ENCODE results near the gene BCAS1.
"Not testable (repeated sequence)": the region's sequence is repeated elsewhere in the genome, so short reads cannot be mapped to it uniquely, and the experiment has no call there.

The BCAS1 gene

DNA sequence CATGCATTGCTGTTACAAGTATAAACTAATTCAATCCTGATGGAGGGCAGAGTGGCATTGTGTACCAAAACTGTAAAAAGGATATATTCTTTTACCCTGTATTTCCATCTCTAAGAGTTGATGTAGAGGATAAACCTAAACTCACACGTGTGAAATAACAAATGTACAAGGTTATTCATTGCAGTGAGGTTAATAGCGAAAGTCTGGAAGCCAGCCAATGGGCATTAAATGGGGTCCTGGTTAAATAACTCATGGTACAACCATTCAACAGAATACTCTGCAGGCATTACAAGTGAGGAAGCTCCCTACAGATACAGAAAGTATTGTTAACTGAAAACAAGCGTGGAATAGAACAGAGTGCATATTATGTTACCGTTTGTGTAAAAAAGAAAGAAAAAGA, 56.9 kb downstream of the BCAS1 start:
- no peak for DNase-seq

DNA sequence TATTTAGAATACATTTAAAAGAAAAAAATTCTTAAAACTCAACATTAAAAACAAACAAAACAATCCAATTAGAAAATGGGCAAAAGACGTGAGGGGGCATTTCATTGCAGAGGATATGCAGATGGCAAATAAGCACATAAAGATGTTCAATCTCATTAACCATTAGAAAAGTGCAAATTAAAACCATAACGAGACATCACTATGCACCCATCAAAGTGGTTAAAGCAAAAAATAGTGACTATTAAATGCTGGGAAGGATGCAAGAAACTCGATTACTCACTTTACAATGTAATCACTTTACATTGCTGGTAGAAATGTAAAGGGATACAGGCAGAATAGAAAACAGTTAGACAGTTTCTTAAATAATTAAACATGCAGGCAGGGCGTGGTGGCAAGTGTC, 59.0 kb downstream of the BCAS1 start:
- no peak for DNase-seq

DNA sequence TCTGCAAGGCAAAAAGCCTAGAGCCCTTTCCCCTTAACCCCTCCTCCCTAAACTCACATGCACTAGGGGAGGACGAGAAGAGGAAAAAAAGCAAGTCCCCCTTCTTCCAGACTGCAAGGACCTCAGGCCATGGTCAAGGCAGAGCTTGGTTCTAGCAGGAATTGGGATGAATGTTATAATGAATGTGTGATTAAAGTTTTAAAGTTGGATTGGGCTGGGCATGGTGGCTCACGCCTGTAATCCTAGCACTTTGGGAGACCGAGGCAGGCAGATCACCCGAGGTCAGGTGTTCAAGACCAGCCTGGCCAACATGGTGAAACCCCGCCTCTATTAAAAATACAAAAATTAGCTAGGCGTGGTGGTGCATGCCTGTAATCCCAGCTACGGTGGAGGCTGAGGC, 64.2 kb downstream of the BCAS1 start:
- DNase-seq = not testable (repeated sequence)

DNA sequence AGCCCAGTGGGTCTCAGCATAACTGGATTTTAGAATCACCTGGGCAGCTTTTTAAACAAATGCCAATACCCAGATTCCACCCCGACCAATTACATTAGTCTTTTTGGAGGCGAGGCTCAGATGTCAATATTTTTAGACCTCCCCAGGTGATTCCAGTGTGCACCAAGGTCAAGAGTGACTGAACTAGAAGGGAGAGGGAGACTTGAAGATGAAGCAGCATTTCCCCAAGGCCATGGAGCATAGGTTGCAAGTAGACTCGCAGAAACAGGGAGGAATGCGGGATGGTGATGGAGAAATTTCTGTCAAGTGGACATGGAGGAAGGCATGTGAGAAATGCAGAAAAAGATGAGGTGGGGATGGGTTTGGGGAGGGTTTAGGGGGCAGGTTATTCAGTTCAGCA, 64.9 kb downstream of the BCAS1 start:
- no peak for DNase-seq

DNA sequence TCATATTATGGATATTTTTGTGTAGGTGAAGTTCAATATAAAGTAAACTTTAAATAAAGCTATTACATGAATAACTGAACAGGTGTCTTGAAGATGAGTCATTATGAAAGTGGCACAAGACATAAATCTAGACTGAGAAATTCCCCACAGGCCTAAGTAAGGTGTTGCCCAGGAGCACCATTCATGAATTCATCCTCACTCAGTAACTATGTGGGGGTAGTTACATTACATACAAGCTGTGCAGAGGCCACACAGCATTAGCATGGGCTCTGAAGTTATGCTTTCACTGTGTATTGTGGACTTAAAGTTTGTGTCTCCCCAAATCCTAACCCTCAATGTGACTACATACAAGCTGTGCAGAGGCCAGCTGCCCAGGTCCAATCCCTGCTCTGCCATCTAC, 65.9 kb downstream of the BCAS1 start:
- DNase-seq = no peak

DNA sequence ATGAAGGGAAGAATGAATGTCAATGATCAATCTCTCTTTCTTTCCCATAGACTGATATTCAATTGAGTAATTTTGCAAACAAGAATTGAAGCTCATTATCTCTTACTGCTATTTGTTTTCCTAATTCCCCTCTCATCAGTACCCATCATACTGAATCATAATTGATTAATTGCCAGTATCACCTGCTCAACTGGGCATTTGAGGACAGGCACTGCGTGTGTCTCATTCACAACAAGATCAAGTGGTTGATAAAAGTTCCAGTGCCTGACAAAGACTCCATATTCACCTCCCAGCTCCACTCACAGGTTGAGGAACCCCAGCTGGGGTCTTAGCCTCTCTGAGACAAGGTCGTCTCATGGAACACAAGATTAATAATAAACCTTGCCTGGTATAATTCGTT, 67.7 kb downstream of the BCAS1 start:
- no peak for DNase-seq

DNA sequence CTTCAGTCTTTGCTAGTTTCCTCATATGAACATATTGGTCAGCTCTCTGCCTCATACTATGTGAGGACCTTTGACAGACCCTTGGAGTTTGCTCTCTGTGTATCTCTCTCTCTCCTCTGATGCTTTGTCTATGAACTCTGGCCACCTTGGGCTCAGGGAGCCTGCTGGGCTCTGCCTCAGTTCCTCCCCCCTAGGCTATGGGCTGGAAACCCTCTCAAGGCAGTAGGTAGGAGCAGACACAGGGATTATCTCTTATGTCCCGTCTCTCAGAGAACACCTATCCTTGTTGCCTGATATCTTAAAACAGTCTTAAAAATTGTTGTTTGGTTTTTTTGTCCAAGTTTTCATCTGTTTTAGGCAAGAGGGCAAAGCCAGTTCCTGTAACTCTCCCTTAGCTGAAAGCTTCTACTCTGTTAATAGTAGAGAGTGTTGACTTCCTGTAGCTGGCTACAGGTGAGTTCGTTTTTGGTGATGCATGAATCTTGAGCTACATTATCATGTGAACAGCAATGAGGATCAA, 68.3 kb downstream of the BCAS1 start:
- no peak for DNase-seq

DNA sequence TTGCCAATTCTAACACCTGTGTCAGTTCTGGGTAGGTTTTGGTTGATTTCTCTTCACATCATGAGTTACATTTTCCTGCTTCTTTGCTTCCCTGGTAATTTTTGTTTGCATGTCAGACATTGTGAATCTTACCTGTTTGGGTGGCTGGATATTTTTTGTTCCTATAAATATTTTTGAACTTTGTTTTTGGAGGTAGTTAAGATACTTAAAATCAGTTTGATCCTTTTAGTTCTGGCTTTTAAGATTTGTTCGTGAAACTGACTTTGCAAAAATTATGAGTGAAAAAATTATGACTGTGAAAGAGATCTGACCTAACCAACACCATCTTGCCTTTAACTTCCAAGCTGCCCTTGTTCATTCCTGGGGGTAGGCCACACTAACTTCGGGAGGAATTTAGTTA, 69.5 kb downstream of the BCAS1 start:
- DNase-seq = no peak

DNA sequence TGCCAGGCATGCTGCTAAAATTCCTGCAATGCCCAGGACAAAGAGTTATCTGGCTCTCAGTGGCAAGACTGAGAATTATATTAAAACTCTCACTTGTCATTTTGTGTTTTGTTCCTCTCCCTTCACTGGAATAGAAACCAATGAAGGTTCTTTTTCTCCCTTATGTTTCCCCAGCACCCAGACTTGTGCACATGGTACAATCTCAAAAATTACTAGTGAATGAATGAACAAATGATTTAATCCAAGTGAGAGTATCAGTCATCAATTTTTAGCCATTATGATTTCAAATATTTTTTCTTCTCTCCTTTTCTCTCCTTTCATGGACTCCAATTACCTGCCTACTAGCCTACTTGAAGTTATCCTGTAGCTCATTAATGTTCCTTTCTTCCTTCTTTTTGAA, 70.1 kb downstream of the BCAS1 start:
- DNase-seq = no peak

DNA sequence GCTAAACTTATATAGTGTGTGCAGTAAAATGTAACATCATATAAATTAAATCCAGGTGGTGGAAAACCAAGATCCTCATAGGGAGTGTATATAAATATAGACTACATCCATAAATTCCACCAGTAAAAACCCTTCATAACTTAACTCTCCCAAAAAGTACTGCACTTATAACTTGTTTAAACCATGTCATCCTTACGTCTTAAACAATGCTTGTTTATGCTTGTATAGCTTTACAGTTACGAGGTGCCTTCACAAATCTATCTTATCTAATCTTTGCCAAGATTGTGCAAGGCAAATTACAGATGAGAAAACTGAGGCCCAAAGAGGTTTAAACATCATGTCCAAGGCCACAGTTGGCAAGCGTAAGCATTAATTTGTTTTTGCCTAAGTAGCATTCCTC, 71.3 kb downstream of the BCAS1 start:
- DNase-seq = no peak

DNA sequence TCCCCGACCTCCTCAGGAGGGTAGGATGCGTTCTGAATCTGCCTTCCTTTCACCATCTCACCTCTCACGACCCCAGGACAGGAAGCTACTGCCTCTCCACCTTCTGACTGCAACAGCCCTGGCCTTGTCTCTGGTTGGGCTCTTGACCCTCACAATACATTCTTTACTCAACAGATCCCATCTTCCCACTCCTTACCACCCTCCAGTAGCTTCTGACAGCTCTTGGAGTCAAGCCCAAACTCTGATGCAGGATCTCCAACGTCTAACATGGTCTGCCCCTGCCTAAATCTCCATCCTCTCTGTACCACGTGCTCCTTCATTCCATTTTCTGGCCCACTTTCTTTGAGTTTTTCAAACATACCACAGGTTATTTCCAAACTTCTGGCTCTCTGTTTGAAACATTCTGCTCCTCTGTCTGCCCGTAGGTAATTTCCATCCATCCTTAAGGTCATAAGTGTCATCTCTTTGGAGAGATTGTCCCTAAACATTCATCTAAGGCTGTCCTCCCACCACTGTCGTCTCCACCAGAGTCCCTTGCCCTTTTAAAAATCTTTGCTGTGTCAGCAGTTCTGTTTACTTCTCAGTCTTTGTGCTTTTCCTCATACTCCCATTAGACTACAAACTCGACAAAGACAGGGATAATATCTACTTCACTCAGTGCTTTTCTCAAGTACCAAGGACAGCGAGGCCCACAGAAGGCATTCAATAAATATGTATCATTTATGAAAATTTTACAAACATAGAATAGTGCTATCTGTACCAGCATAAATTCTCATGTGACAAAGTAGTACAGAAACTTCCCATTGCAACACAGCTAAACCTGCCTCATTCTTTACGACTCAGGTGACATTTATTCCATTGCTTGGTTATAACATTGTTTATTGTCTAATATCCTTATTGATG, 73.6 kb downstream of the BCAS1 start:
- no peak for DNase-seq

DNA sequence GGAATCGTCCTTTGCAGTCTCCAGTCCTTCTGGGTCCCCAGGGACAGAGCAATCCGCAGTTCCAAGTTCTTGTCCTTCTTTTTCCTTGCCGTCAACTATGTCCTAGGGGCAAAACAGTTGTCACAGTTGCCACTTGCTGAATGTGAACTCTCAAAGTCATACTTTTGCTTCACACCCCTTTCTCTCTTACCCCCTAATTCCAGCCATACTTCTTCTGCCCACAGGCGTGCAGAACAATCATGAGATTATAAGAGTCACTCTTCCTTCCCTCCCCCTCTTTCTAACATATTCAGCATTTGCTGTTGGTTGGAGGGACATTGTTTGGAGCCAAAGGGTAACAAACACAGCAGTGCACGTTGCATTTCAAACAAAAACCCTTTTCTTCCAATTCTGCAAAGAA, 74.4 kb downstream of the BCAS1 start:
- no peak for DNase-seq

DNA sequence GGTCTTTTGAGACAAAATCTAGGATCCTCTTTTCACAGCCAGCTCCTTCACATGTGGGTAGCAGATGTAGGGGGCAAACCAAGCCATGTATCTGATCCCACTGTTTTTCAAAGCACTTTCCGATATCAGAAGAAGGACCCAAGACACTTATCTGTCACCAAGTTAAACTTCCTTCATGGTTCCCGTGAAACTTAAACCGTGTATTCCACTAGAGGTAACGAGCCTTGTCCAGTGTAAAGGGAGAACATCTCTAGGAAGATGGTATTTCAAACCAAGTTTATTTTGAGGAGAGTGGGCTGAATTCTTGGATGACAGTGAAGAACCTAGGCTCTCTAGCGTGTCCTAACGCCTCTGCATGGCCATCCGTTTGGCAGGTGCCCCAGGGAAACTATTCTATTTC, 76.3 kb downstream of the BCAS1 start:
- no peak for DNase-seq

DNA sequence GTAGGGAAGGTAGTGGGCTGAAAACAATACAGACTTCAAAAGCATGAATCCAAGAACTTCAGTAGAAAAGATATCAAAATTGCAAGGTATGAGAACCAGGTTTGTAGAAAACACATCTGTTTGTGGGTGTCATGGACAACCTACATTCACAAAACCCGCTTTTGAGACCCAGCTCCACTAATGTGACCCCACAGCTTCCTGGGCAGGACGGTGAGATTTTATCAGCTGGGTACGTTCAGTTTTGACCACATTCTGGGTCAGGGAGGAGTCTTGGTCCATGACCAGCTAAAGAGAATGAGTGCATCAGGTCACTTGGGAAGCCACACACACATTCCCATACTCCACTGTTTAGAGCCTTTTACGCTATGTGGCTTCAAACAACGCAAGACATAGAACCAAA, 77.1 kb downstream of the BCAS1 start:
- no peak for DNase-seq

DNA sequence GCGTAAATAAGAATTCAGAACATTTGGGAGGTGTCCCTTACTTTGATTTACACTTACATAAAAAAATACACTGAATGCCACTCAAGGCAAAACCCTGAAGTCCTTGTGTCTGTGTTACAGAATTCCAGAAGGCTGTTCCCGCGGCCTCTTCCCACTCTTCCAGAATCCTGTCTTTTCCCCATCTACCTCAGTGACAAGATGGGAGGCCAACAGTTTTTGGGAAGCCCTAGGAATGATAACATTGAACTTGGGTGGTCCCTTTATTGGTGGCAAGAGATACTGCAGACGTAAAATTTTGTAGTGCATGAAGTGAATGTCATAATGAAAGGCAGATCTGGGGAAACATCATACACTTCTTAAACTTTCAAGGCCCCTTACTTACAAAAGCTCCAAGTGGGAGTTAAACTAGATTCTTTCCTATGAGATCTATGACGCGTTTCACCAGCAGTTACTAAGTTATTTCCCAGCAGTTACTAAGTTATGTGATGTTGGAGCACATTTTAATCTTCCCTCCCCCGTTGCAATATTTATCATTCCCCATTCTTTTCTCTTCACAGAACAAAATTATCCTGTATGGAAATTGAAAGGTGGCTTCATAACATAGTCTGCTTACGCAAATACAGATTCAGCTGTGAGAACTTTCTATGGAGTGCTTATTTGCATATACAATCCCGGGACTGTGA, 79.5 kb downstream of the BCAS1 start:
- no peak for DNase-seq

DNA sequence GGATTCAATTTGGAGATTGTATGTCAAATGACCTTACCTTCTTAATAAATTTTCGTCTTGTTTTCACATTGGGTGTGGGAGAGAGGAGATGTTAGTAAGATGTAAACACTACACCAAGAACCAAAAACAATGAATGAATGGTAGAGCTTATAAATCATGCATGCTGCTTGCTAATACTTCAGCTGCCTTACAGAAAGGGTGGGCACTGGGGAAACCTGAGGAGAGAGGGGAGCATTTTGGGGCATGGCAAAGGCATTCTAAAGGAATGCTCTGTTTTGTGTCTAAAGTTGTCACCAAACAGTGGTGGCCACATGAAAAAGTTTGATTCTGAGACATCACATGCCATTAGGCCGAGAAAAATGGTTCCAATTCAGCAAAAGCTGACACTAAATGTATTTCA, 80.4 kb downstream of the BCAS1 start:
- DNase-seq = no peak

DNA sequence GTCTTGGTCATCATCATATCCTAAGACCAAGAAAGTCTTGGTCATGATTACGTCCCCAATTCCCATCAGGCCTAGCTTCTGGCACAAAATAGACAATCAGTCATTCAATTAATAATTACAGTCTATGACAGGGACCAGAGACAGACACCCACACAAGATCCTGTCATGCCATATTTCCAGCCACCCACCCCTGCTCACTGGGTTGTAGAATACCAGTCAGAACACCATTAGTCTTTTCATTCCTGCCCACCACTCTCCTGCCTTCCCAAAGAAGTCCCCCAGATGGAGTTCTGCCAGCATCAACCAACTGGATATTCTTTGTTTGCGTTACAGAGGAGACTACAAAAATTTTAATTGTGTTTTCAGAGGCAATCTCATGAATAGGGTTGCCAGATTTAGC, 81.0 kb downstream of the BCAS1 start:
- DNase-seq = no peak

DNA sequence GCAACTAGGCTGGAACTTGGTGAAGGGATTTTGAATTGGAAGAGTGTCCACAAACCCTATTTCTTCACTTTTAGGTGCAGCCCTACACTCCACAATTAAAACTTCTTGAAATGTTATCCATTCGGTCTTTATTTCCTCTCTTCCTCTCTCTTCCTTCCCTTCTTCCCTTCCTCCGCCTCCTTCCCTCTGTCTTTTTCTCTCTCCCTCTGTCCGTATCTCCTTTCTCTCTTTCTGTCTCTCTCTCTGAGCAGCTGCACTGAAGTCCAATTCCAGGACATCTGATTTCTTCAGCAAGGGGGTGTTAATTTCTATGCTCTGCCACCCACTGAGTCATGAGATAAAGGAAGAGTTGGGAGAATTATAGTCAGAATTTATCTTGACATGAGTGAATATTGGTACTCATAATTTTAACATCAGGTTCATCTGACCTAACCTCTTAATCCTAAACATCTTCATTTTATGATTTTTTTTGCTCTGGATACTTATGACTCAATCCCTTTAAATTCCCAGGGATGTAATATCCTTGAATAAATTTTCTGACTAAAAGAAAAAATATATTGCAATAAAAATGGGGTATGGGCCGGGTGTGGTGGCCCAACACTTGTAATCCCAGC, 84.2 kb downstream of the BCAS1 start:
- DNase-seq = no peak

DNA sequence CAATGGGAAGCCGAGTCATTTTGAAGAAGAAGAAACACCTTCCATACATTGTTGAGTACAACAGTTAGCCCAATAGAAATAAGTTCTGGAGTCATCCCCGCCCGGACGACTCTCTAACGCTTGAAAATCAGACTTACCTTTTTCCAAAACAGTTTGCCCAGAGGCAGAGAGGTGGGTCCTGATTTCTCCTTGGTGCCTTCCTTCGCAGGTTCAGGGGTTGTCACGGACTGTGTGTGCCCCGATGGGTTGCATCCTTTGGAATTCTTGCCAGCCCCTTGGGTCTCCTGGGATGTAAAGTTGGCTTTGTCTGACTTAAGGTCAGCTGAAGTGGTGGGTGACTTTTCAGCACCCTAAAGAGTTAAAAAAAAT, 85.3 kb downstream of the BCAS1 start:
- no peak for DNase-seq

DNA sequence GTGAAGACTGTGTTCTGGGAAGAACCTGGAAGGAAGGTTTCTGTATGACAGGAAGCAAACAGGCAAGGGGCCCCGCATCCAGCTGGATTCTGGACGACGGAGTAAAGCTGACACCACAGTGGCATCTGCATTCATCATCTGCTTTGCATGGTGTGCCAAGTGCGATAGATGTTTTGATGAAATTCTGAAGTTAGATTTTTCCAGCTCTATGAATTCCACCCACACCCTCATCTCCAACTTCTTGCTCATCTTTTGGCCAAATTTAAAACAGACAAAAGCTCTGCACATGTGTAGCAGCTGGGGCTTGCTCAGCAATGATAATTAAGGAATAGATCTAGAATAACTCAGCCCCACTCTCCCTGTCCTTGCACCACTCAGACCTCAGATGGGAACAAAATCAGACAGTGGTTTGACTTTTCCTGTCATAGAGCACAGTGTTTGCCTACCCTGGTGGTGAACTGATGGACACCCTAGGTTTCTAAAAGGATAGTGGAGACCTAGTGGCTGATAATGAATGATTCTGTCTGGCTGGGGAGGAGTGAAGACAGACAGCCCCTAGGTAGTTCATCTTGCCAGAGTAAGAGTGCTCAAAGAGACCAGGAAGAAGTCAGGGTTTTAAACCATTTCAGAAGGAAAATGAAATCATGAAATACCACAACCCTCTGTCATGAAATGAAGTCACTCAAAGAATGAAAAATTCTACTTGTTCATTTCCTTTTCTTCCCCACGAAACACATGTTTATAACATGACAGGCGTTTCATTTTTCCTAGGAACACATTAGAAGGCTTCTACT, 85.8 kb downstream of the BCAS1 start:
- DNase-seq = no peak

DNA sequence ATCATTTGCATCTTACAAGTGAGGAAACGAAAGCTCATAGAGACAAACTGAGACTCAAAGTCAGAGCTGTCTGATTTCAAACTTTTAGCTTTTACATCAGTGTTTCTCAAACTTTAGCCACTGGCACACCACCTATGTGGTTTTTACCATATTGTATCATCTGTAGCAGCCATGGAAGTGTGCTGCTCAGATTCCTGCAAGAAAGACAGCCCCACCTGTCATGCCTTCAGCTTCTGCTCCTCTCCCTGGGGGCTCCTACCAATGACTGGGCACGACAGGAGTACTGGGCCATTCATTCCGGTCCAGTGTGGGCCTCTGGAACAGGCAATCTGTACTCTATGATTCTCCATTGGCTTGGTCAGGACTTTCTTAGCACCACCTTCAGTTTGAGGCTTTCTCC, 87.0 kb downstream of the BCAS1 start:
- no peak for DNase-seq

DNA sequence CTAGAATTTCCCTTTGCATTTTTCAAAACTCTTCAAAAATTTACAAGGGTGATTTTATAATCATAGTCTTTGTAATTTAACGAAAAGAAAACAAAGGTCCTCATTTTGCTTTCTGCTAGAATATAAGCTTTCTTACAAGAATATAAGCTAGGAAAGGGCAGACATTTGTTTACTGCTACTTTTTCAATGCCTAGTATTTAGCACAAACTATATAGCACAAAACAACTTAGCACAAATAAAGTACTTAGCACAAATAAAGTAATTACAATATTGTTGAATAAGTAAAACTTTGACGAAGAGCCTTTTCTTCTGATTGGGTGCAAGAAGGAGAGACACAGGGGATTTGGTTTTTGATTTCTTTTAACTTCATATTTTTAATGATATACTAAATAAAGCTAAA, 87.8 kb downstream of the BCAS1 start:
- DNase-seq = no peak

DNA sequence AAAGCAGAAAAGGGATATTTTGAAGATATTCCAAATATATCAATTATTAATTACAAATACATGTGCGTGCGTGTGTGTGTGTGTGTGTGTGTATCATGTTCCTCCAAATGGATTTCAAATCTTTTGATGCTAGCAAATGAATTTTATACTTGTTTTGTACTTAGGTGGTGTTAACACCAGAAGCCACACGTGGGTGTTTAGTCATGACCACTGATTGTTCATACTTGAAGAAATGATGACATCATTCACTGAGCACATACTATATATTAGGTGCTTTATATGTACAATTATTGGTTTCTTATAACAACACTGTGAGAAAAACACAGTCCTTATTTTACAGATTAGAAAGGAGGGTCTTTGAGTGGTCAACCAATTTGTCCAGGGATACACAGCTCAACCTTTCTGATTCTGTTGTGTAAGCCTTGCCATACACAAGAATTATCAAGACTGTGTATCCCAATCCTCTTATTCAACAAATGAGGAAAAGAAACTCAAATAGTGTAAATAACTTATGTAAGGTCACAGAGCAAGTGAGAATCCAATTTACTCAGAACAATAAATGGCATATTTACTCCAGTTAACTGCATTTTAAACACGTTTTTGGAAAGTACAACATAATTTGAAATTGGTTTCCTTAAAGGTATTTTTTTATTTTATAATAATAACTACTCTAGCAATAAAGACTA, 88.5 kb downstream of the BCAS1 start:
- DNase-seq = no peak
